ENCODE measurements around the gene SEC31B. TPM values are rescaled to one million over a fixed set of nuclear protein-coding genes. Genes with fewer than 3 reads are reported as not detected.

Gene SEC31B
- polyA plus RNA-seq, 4 donors: 4.4 to 18.6 (median 10.3) TPM

DNA sequence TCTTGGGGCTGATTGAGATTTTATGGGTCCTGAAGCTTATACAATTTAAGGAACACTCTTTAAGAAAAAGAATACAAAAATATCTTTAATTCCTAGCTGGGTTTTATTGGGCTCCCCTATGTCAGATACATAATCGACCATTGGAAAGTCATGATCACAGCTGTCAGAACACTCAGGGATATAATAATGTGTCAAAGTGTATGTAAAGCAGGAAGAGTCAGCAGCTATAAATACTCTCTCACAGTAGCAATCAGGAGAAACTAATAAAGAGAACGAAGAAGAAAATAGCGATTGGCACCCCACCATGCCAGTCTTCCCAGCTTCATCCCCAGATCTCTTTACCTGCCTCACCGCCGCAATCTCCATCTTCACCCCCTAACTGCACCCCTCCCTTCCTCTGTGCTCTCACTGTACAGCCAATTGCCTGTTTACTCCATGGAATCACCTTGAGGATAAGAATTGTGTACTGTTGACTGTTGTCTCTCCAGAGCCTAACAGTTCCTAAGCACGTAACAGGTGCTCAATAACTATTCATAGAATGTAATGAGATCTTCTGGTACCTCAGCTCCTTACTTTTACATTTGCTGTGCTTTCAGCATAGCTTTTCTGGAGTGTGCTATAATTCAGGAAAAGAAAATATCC, 80.9 kb downstream of the SEC31B start:
- Histone ChIP-seq H3K4me1 (ENCODE audit: control insufficient read depth in 3 of 3, insufficient read depth in 2 of 3, low read depth in 1 of 3, low read length in 2 of 3) (no peaks in the 10 kb centered on the region), H3K9me3 (ENCODE audit: control insufficient read depth in 2 of 2, insufficient read depth in 1 of 2, low read depth in 1 of 2, low read length in 1 of 2) (no peaks in the 10 kb centered on the region), H3K4me3 (ENCODE audit: low read depth in 1 of 3, low read length in 3 of 3) (no peak overlapping the region), H3K27me3 (ENCODE audit: control insufficient read depth in 3 of 3, insufficient read depth in 3 of 3, low read length in 3 of 3) (no peaks in the 10 kb centered on the region), H3K27ac (ENCODE audit: low read depth in 1 of 3, low read length in 2 of 3) (no peak overlapping the region), H3K36me3 (ENCODE audit: control insufficient read depth in 3 of 3, insufficient read depth in 2 of 3, low read depth in 1 of 3, low read length in 3 of 3) (no peaks in the 10 kb centered on the region)
- 83 to 86% (median 84%) methylated on average over 6 of the region's 6 CpGs for WGBS, 3 donors
- FAIRE-seq: no peak
- no peak for DNase-seq

Other genes with a start within 250 kb of the SEC31B start
- 10 to 100 TPM; 33.3 to 47.6 (median 38.3) TPM for gene BLOC1S2, start 233.2 kb downstream of the SEC31B start, polyA plus RNA-seq
- gene PKD2L1, start 189.6 kb downstream of the SEC31B start, polyA plus RNA-seq: under 1 TPM in 3 of 4 donors, not detected in 1; 0.10 to 0.27 (median 0.19) TPM
- gene SCD, start 172.6 kb downstream of the SEC31B start, polyA plus RNA-seq: 100 to 1,000 TPM in 1 of 4 donors, 10 to 100 TPM in 3; 14.8 to 144 (median 22.2) TPM
- under 1 TPM in 1 of 4 donors, not detected in 3; 0.10 TPM for gene WNT8B, start 56.9 kb downstream of the SEC31B start, polyA plus RNA-seq
- gene NDUFB8, start 10.0 kb upstream of the SEC31B start, polyA plus RNA-seq: 100 to 1,000 TPM; 186 to 484 (median 406) TPM
- 10 to 100 TPM in 1 of 4 donors, 1 to 10 TPM in 3; 4.2 to 30.5 (median 6.3) TPM for gene HIF1AN, start 16.1 kb upstream of the SEC31B start, polyA plus RNA-seq
- under 1 TPM in 1 of 4 donors, not detected in 3; 0.09 TPM for gene PAX2, start 225.7 kb upstream of the SEC31B start, polyA plus RNA-seq